GM06990 (cell line): Measurements from ENCODE around the gene GABBR2.

Experiments used
- DNase-seq: peaks from one replicate; pipeline ENCODE4 v3.0.0-alpha.2; 2011; ENCODE audit not compliant: insufficient read length; ENCODE audit errors: extremely low read depth
- H3K27me3 ChIP-seq: replicated peaks from 2 replicates; pipeline ENCODE4 v1.6.0; 2011; ENCODE audit warnings: low read length; ENCODE audit not compliant: control insufficient read depth, insufficient read depth
- H3K36me3 ChIP-seq: 2 replicates; pipeline ENCODE4 v1.5.1; 2011; ENCODE audit warnings: low read length; ENCODE audit not compliant: control insufficient read depth, insufficient read depth
- H3K4me3 ChIP-seq: replicated peaks from 2 replicates; pipeline ENCODE4 v1.5.1; 2011; ENCODE audit warnings: low read depth, mild to moderate bottlenecking, control low read depth, low read length
- CTCF ChIP-seq: IDR thresholded peaks from 2 replicates; pipeline ENCODE4 v1.5.1; 2011; ENCODE audit warnings: low read length, control low read depth, mild to moderate bottlenecking, inconsistent platforms; ENCODE audit not compliant: insufficient read depth, poor library complexity, severe bottlenecking

The GABBR2 gene

GRCh38 chr9:98450496-98450895 lies 258.2 kb downstream of the GABBR2 start:
- no peak for TF ChIP-seq CTCF
- no peak for DNase-seq
- no peaks in the 10 kb centered on the region; the same call in 1 of the 2 replicates for H3K27me3 ChIP-seq
- H3K36me3 ChIP-seq = no peaks in the 10 kb centered on the region
- no peak overlapping the region for H3K4me3 ChIP-seq

GRCh38 chr9:98449871-98450270 lies 258.9 kb downstream of the GABBR2 start:
- H3K4me3 ChIP-seq = no peak overlapping the region
- no peaks in the 10 kb centered on the region; the same call in 1 of the 2 replicates for H3K27me3 ChIP-seq
- no peak for DNase-seq
- H3K36me3 ChIP-seq = no peaks in the 10 kb centered on the region
- no peak for TF ChIP-seq CTCF

- no peak for TF ChIP-seq CTCF
- Histone ChIP-seq H3K27me3 (no peaks in the 10 kb centered on the region; the same call in 1 of the 2 replicates), H3K4me3 (no peak overlapping the region), H3K36me3 (no peaks in the 10 kb centered on the region)
- no peak for DNase-seq
These were observed 263.2 kb downstream of the GABBR2 start for GRCh38 chr9:98445576-98445975.

GRCh38 chr9:98444601-98445000 lies 264.1 kb downstream of the GABBR2 start:
- DNase-seq = no peak
- Histone ChIP-seq H3K4me3 (no peak overlapping the region), H3K36me3 (no peaks in the 10 kb centered on the region), H3K27me3 (no peaks in the 10 kb centered on the region; the same call in none of the 2 replicates)
- TF ChIP-seq CTCF = no peak

GRCh38 chr9:98442541-98442940 lies 266.2 kb downstream of the GABBR2 start:
- Histone ChIP-seq H3K36me3 (no peaks in the 10 kb centered on the region), H3K27me3 (no peaks in the 10 kb centered on the region; the same call in none of the 2 replicates), H3K4me3 (no peak overlapping the region)
- no peak for TF ChIP-seq CTCF
- no peak for DNase-seq

- H3K36me3 ChIP-seq = no peaks in the 10 kb centered on the region
- TF ChIP-seq CTCF = no peak
These were observed 266.6 kb downstream of the GABBR2 start for GRCh38 chr9:98442114-98442513.

More at GRCh38 chr9:98442114-98442513, 266.6 kb downstream of the GABBR2 start:
- H3K4me3 ChIP-seq = no peak overlapping the region
- no peak for DNase-seq
- H3K27me3 ChIP-seq = no peaks in the 10 kb centered on the region; the same call in none of the 2 replicates
